SK-N-SH treated with all-trans-retinoic acid at 6 μM for 48 hours (cell line): ENCODE data around the gene HDAC10.

ENCODE experiments used
- ATAC-seq: fragments of 200-7000 bp; cut with Tn5 transposase; 3 replicates; pipeline ENCODE4 v1.9.1; 2020; ENCODE audit warnings: mild to moderate bottlenecking, moderate library complexity
- BACH2 ChIP-seq: fragments of 250-450 bp; sonication (Bioruptor Pico); IDR thresholded peaks from 2 replicates; pipeline ENCODE4 v1.9.0; 2021; ENCODE audit warnings: mild to moderate bottlenecking, borderline replicate concordance
- CREB5 ChIP-seq: fragments of 250-450 bp; sonication (Bioruptor Pico); IDR thresholded peaks from 2 replicates; pipeline ENCODE4 v1.5.1; 2020; ENCODE audit warnings: low read depth, mild to moderate bottlenecking, moderate library complexity
- CSRNP3 ChIP-seq: fragments of 250-450 bp; sonication (Bioruptor Pico); IDR thresholded peaks from 2 replicates; pipeline ENCODE4 v1.5.1; 2021; ENCODE audit warnings: mild to moderate bottlenecking, moderate library complexity
- GLIS3 ChIP-seq: fragments of 250-450 bp; sonication (Bioruptor Pico); IDR thresholded peaks from 2 replicates; pipeline ENCODE4 v1.5.0; 2020; ENCODE audit warnings: mild to moderate bottlenecking, moderate library complexity
- ISL1 ChIP-seq: fragments of 250-450 bp; sonication (Bioruptor Pico); IDR thresholded peaks from 2 replicates; pipeline ENCODE4 v2.1.2; 2022; ENCODE audit warnings: mild to moderate bottlenecking, moderate library complexity
- OSR1 ChIP-seq: fragments of 250-450 bp; sonication (Bioruptor Pico); IDR thresholded peaks from 2 replicates; pipeline ENCODE4 v1.8.0; 2022; ENCODE audit warnings: moderate library complexity, mild to moderate bottlenecking, inconsistent platforms
- PATZ1 ChIP-seq: fragments of 250-450 bp; sonication (Bioruptor Pico); IDR thresholded peaks from 2 replicates; pipeline ENCODE4 v1.8.0; 2020; ENCODE audit warnings: mild to moderate bottlenecking, moderate library complexity, borderline replicate concordance
- POU6F1 ChIP-seq: fragments of 250-450 bp; sonication (Bioruptor Pico); IDR thresholded peaks from 2 replicates; pipeline ENCODE4 v1.8.0; 2021; ENCODE audit warnings: low read depth, mild to moderate bottlenecking, moderate library complexity, borderline replicate concordance
- RARB ChIP-seq: fragments of 250-450 bp; sonication (Bioruptor Pico); IDR thresholded peaks from 2 replicates; pipeline ENCODE4 v1.8.0; 2021; ENCODE audit warnings: mild to moderate bottlenecking, moderate library complexity
- SNAI2 ChIP-seq: fragments of 250-450 bp; sonication (Bioruptor Pico); IDR thresholded peaks from 2 replicates; pipeline ENCODE4 v1.5.0; 2020; ENCODE audit warnings: mild to moderate bottlenecking, moderate library complexity
- TCF4 ChIP-seq: fragments of 250-450 bp; sonication (Bioruptor Pico); IDR thresholded peaks from 2 replicates; pipeline ENCODE4 v1.8.0; 2021; ENCODE audit warnings: mild to moderate bottlenecking, moderate library complexity, borderline replicate concordance
- TOX ChIP-seq: fragments of 250-450 bp; sonication (Bioruptor Pico); IDR thresholded peaks from 2 replicates; pipeline ENCODE4 v1.8.0; 2021; ENCODE audit warnings: mild to moderate bottlenecking, moderate library complexity, borderline replicate concordance
- ZC3H10 ChIP-seq: fragments of 250-450 bp; sonication (Bioruptor Pico); IDR thresholded peaks from 2 replicates; pipeline ENCODE4 v1.5.1; 2021; ENCODE audit warnings: mild to moderate bottlenecking, moderate library complexity
- ZFP3 ChIP-seq: fragments of 250-450 bp; sonication (Bioruptor Pico); IDR thresholded peaks from 2 replicates; pipeline ENCODE4 v1.5.0; 2020; ENCODE audit warnings: mild to moderate bottlenecking, moderate library complexity
- ZNF565 ChIP-seq: fragments of 450-650 bp; formaldehyde crosslinking; conservative IDR thresholded peaks from 2 replicates; pipeline ENCODE4 v1.5.0; 2020; ENCODE audit warnings: low read depth, mild to moderate bottlenecking, moderate library complexity
- ZNF8 ChIP-seq: fragments of 450-650 bp; formaldehyde crosslinking; IDR thresholded peaks from 2 replicates; pipeline ENCODE4 v1.5.0; 2020; ENCODE audit warnings: mild to moderate bottlenecking, moderate library complexity
- TF ChIP-seq, protein P1 (sequence below): fragments of 250-450 bp; sonication (Bioruptor Pico); IDR thresholded peaks from 2 replicates; pipeline ENCODE4 v1.5.0; 2020; ENCODE audit warnings: mild to moderate bottlenecking, moderate library complexity

The HDAC10 gene

DNA sequence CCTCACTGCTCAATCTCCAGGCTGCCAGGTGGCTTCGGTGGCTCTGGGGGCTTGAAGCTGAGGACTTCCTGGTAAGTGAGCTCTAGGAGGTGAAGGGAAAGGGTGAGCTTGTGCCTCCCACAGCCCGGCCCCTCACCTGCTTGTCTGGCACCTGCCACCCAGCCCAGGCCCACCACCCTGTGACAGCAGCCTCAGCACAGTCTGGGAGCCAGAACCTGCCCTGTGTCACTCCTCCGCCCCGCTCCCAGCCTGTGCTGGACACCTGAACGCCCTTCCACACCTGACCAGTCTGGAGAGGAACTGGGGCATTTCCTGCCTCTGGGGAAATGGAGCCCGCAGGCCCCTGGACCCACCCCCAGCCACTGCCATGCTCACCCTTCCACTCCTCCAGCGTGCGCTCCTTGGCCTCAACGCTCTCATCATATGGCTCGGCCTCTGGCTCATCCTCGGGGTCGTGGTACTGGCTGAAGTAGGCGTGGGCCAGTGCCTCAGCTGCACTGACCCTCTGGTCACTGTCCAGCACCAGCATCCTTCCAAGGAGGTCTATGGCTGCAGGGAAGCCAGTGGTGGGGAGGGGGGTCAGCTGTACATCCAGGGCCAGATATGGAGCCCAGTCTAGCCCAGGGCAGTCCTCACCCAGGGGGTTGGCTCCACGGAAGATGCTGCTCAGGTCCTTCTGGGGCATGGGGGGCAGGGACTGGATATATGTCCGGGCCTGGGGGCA lies 14.0 kb upstream of the HDAC10 start:
- no peak for TF ChIP-seq PATZ1 (CRISPR knock-in tag)
- TF ChIP-seq, all 23 proteins: peak for 0
- ATAC-seq = no peak

DNA sequence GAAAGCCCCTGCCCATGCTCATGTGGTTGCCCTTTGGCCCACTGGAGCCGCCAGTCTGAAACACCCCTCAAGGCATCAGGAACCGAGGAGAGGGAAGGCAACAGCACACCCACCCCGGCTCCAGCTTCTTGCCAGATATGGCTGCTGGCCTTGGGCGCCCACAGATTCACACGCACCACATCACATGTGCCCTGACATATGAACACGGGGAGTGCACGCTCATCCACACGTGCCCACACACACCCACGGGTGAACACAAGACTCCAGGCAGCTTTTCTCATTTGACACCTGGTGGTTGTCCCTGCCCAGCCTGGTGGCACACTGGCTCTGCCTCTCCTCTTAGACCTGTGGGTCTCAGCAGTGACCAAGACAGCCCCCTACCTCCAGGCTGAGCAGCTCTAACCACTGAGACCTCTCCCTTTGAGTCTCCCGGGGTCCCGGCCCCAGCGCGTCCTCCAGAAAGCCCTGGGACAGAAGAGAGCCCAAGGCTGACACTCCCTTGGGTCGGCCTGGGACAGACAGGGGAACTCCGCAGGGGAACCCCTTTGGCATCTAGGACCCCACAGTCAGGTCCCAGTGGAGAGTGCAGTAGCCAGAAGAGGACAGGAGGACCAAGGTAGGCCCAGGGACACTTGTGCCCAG lies 13.2 kb upstream of the HDAC10 start:
- TF ChIP-seq TOX = no peak
- no peak for TF ChIP-seq PATZ1 (CRISPR knock-in tag)
- TF ChIP-seq BACH2 (CRISPR knock-in tag) = no peak
- no peak for TF ChIP-seq CSRNP3 (CRISPR knock-in tag)
- TF ChIP-seq ZC3H10 (CRISPR knock-in tag) = no peak
- TF ChIP-seq CREB5 (CRISPR knock-in tag) = no peak
- no peak for ATAC-seq

DNA sequence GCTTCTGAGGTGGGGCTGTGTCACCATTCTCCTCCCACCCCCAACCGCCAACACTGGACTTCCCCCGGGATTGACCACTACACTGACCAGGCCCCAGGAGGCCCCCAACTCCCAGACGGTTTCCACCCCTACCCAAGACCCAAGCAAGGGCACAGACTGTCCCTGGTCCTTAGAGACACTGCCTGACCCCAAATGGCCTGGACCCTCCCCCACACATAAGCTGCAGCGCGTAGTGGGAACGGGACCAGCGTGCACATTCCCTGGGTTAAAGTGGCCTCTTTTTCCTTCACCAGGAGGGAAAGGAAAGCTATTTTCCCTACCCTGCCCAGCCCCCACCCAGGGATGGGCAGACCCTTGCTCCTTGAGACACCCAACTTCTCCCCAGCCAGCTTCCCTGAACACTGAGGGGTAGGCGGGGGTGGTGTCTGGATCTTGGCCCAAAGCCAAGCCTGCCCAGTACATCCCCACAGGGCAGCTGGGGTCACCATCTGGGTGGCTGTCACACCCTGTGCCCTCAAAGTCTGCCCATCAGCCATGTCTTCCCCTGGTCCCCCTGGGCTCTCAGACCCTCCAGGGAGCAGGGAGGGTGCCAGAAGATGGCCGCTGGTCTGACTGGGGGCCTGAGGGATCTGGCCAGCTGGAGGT lies 12.0 kb upstream of the HDAC10 start:
- no peak for ATAC-seq
- TF ChIP-seq CSRNP3 (CRISPR knock-in tag) (no peak), ZFP3 (no peak), RARB (no peak), CREB5 (CRISPR knock-in tag) (no peak), ISL1 (no peak), POU6F1 (no peak), PATZ1 (CRISPR knock-in tag) (no peak), TOX (no peak), ZNF565 (CRISPR knock-in tag) (no peak), TCF4 (CRISPR knock-in tag) (no peak), SNAI2 (no peak), OSR1 (CRISPR knock-in tag) (no peak), GLIS3 (CRISPR knock-in tag) (no peak), ZNF8 (no peak)
- TF ChIP-seq, protein P1, sequence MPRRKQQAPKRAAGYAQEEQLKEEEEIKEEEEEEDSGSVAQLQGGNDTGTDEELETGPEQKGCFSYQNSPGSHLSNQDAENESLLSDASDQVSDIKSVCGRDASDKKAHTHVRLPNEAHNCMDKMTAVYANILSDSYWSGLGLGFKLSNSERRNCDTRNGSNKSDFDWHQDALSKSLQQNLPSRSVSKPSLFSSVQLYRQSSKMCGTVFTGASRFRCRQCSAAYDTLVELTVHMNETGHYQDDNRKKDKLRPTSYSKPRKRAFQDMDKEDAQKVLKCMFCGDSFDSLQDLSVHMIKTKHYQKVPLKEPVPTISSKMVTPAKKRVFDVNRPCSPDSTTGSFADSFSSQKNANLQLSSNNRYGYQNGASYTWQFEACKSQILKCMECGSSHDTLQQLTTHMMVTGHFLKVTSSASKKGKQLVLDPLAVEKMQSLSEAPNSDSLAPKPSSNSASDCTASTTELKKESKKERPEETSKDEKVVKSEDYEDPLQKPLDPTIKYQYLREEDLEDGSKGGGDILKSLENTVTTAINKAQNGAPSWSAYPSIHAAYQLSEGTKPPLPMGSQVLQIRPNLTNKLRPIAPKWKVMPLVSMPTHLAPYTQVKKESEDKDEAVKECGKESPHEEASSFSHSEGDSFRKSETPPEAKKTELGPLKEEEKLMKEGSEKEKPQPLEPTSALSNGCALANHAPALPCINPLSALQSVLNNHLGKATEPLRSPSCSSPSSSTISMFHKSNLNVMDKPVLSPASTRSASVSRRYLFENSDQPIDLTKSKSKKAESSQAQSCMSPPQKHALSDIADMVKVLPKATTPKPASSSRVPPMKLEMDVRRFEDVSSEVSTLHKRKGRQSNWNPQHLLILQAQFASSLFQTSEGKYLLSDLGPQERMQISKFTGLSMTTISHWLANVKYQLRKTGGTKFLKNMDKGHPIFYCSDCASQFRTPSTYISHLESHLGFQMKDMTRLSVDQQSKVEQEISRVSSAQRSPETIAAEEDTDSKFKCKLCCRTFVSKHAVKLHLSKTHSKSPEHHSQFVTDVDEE = no peak
- TF ChIP-seq, all 23 proteins: peak for 0
